HG03457 (cell line): ENCODE results near the gene TUB.

Source experiments
- ATAC-seq: cut with Tn5 transposase; IDR thresholded peaks from one replicate; pipeline ENCODE4 v1.9.1; 2021; ENCODE audit warnings: moderate number of reproducible peaks; ENCODE audit not compliant: unreplicated experiment

TUB gene

GRCh38 chr11:8045839-8046238, 35.2 kb upstream of the TUB start:
- no peak for ATAC-seq

DNA sequence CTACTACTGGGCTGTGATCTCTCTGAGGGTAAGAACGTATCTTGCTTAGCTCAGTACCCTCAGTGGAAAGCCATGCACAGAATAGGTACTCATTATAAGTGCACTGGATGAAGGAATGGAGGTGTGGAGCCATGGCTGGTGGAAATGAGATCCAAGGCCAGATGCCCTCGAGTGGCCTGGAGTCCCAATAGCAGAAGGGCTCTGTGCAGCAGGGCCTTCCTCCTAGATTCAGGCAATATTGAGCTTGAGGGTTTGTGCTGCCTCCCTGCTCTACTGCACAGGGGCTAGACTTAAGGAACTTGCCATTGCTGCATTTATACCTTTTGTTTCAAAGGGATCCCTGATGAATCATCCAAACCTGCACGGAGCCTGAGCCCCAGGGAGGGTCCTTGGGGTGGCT, 33.6 kb upstream of the TUB start:
- ATAC-seq: no peak

DNA sequence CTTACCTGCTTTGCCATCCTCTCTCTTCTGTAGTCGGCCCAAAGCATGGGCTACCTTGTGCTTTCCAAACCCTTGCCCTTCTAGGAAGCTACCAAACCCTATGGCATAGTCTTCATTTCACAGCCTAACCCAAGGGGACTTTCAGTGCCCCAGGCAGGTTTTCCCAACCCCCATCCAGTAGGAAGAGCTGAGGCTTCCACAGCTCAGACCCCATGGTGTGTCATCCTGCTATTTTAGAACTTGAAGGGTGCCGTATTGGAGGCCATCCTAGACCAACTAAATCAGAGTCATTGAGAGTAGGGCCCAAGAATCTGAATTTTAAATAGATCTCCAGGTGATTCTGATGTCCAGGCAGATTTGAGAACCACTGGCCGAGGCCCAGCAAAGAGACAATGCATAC, 31.9 kb upstream of the TUB start:
- ATAC-seq: no peak

DNA sequence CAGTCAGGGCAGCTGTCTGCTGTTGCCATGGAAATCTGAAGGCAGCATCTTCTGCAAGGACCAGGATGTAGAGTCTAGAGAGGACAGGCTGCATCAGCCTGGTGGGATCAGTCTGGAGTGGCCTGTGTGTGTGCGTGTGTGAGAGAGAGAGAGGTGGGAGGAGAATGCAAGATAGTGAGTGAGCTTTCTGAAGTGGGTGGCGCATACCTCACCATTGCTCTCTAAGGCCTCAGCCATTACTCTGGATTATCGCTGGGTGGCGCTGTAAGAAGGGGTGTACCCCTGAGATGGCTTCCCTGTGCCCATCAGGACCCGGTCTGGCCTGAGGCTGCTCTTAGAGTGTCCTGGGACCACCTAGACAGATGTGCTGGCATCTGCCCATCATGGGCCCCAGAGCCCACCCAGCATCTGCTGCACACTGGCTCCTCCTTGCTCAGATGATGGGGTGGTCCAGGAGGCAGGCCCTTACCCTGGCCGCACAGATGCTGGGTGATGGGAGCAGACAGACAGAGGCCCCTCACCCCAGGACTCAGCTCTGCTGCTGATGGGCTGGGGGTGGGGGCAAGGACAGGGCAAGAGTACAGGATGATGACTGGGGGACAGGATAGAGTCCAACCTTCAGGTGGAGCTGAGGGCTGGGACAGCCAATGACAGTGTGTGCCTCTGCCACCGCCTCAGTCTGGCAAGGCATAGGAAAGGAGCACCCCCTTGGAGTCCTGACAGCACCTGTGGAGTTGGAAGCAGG, 25.7 kb upstream of the TUB start:
- ATAC-seq: no peak

DNA sequence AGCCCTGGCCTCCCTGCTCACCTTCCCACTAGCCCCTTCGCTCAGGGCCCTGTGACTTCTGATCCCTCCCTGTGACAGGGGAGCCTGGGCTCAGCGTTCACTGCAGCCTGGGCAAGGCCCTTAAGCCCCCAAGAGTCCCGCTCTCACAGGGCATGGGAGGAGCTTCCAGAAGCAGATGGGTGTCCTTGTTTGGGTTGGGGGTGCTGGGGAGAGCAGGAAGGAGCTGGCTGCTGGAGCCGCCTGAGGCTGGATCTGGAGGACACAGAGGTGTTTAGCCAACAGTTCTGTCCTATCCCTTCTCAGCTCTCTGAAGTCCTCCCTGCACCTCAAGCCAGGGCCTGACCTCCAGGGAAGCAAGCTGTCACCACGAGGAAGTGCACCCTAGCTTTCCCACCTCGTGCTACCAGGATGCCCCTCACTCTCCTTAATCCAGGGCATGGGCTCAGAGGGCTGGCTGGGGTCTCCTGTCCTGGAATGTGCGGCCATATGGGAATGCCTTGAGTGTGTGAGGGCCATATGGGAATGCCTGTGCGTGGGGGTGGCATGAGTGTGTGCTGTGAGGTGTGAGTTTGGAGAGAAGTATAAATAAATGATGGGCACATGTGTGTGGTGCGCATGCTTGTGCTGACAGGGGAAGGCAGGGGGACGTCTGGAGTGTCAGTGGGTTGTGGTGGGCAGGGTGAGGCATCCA, 25.0 kb upstream of the TUB start:
- no peak for ATAC-seq

GRCh38 chr11:8056810-8057463, 24.1 kb upstream of the TUB start:
- no peak for ATAC-seq

DNA sequence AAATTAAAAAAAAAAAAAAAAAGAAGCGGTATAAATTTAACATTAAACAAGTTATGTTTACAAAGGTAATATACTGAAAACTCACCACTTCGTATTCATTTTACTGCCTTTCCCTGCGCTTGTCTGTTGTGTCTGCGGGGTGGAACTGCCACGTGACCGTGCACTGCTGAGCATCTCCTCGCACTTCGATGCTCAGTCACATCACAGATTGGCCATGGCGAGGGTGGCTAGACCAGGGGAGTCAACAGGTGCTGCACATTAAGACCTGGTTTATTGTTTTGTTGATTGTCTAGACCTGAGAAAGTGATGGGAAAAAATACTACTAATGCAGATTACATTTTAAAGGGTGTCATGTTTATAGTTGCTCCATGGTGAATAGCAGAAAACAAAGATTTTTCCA, 22.8 kb upstream of the TUB start:
- no peak for ATAC-seq

- ATAC-seq: no peak
Measured at GRCh38 chr11:8059030-8059429, 22.0 kb upstream of the TUB start.

DNA sequence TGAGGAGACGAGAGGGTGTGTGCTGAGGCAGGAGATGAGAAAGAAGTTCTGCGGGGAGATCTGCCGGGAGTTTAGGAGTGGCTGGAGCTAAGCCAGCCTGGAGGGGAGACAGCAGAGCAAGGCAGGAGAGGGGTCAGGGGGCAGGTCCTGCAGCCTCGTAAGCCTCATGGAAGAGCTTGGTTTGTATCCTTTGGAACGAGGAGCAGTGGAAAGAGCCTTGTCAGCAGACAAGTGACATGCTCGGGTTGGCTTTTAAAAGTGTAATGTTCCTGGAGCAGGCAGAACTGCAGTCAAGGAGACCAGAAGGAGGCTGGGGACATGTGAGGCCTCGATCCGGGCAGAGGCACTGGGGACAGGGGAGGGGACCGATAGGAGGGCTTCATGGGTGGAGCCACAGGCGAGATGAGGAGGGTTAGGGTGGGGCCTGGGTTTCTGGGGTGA, 21.4 kb upstream of the TUB start:
- ATAC-seq: no peak

GRCh38 chr11:8060146-8060719, 20.8 kb upstream of the TUB start:
- ATAC-seq: no peak

DNA sequence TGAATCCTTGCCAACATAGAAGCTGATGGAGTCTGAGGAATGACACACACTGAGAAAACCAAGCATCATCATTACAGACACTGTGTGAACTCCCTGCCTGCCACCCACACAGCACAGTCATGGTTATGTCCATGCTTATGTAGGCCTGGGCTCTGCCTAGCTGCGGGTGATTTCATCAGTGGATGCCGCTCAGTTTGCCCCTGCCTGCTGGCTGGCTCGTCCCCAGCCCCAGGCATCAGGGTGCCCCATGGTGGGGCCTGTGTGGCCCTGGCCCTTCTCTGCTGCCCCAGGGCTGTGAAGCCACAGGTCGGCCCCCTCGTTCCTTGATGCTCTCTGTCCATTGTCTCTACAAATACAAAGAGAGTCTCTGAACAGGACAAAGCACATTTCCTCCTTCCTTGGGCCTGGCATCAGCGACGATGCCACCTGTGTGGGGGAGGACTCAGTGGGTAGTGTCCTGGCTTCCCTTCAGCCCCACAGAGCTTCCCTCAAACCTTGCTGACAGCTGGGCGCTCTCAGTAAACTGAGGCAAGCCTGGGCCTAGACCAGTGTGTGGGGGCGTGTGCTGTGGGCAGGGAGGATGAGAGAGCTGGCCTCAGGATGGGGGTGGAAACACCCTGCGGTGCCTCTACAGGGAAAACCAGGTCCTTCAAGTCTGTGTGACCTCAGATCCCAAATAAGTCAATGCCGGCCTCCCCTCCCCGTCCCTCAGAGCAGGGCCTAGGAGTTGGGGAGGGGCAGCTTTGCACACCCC, 20.0 kb upstream of the TUB start:
- ATAC-seq: no peak

GRCh38 chr11:8061555-8062428, 19.2 kb upstream of the TUB start:
- no peak for ATAC-seq

DNA sequence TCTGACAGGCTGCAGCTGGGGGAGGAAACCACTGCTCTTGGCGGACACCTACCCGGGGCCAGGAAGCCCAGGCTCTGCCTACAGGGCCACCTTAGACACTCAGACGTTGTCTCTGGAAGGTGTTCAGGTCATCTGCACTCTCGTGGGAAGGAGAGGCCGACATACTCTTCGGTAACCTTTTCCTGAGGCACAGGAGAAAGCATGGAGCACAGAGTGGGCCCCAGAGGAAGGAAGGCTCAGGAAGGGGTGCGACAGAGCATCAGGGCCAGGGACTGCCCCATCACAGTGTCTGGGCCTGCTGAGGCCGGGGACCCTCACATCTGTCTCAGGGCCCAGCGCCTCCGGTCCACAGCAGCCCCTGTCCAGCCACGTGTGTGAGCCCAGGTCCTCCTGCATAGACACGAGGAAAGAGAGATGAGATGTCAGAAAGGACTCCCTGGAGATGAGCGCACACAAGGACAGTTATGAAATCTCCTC, 18.2 kb upstream of the TUB start:
- ATAC-seq: no peak

DNA sequence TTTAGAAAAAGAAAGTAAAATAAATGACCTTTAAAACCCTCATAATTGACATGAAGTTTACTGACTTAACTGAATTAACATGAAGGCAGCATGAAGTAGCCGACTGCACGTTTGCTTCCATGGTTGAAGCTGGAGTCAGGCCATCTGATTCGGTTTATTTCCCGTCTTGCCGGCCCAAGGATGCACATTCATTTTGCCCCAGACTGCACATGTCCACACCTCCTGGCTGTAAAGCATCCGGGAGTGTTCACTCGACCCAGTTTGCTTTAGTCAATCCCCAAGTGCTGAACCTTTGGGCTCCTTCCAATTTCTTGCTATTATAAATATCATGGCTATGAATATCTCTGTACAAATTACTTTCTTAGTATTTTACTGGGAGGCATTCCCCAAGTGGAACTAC, 17.7 kb upstream of the TUB start:
- ATAC-seq: no peak

- no peak for ATAC-seq
Measured at GRCh38 chr11:8065031-8065430, 16.0 kb upstream of the TUB start.

DNA sequence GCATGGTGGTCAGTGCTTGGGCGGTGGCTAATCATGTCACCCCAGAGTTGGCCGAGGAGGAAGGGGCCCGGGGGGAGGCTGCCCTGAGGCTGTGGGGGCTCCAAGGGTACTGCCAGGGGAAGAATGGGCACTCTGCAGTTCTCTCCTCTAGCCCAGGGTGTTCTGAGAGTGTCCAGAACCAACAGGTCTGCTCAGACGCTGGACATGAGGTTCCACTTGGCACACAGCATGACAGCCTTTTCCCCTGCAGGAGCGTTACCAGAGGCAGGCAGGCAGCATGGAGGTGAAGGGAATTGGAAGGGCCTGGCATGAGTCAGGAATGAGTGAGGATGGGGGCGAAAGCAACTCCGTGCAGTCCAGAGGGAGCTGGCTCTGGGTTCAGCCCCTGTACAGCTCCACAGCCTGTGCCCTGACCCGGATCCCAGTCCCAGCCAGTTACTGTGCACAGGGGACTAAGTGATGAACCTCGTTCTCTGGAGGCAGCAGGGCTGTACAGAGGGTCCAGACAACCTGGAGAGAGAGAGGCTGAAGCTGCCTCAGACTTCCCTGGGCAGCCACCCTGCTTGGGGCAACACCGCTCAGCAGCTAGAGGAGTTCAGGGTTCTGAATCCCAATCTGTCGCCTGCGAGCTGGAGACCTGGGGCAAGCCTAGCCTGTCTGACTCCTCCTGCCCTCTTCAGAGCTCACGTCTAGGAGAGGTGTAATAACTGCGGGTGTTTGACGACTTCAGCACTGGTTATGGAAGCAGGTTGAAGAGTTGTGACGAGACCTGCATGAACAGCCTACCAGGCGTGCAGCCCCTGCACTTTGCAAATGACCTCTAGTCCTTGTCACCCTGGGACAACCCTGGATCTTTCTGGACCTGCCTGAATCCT, 14.7 kb upstream of the TUB start:
- ATAC-seq: no peak

DNA sequence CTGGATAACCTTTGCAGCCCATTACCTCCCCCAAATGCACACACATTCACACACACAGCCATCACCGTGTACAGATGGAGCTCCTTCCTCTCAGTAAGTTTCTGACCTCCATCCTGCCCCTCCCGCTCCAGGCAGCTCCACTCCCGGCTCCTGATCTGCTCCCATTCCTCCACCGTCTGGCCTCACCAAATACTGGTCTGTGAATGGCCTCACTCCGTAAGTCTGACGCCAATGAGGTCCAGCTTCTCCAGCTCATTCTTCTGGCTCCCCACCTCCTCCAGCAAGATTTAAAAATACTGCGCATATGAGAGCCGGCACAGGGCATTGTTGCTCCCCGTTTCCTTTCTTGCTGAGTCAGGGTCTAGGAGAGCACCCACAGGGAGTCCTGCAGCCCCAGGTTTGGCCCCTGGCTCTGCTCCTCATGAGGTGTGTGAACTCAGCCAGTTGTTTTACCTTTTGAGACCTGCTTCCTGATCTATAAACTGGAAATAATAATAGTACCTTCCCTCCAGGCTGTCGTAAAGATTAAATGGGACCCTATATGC, 14.0 kb upstream of the TUB start:
- ATAC-seq: no peak

DNA sequence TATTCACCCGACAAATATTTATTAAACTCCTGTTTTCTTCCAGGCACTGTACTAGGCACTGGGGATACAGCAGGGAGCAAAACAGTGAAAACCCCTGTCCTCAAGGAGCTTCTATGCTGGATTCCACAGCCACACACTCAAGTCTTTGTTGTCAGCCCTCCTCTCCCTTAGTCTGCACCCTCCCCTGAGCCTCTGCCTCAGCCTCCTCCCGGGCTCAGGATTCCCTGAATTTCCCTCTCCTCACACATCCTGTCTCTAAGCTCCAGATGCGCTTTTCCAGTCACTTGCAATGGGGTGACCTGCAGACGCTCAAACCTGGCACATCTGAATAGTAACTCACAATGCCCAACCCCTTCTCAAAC, 13.5 kb upstream of the TUB start:
- ATAC-seq: no peak
